Activated CD4-positive, alpha-beta memory T cell treated with anti-CD3 and anti-CD28 coated beads for 36 hours (primary cell): ENCODE results near the gene GRHL1. TPM values are rescaled to one million over a fixed set of nuclear protein-coding genes. Genes with fewer than 3 reads are reported as not detected.
A peak's percentile ranks its signal among the peaks of the same experiment; 100 is the strongest.

Source experiments
- CTCF ChIA-PET: fragments of 350-600 bp; sonication (Branson Sonifier 250); formaldehyde crosslinking; loops from one replicate; lab custom pipeline; 2021; ENCODE audit warnings: antibody characterized with exemption, inconsistent platforms; lab: Charles Lee
- POLR2A ChIA-PET: fragments of 350-600 bp; sonication (Branson Sonifier 250); formaldehyde crosslinking; loops from one replicate; lab custom pipeline; 2021; ENCODE audit warnings: antibody characterized with exemption; lab: Charles Lee
- DNase-seq: peaks from one replicate; pipeline ENCODE4 v3.0.0-alpha.2; 2020
- H3K27ac Mint-ChIP-seq: one replicate; pipeline ENCODE4 v1.8.0; 2021; ENCODE audit warnings: mixed read lengths
- H3K27me3 Mint-ChIP-seq: one replicate; pipeline ENCODE4 v1.8.0; 2021; ENCODE audit warnings: mixed read lengths
- H3K36me3 Mint-ChIP-seq: one replicate; pipeline ENCODE4 v1.8.0; 2021; ENCODE audit warnings: mixed read lengths
- H3K4me1 Mint-ChIP-seq: one replicate; pipeline ENCODE4 v1.8.0; 2021; ENCODE audit warnings: low read depth, mixed read lengths
- H3K4me3 Mint-ChIP-seq: one replicate; pipeline ENCODE4 v1.8.0; 2021; ENCODE audit warnings: mild to moderate bottlenecking, mixed read lengths
- H3K9me3 Mint-ChIP-seq: one replicate; pipeline ENCODE4 v1.8.0; 2021; ENCODE audit warnings: mixed read lengths
- intact Hi-C: fragments of 100-400 bp; cut with micrococcal nuclease; formaldehyde crosslinking; loops from one replicate; pipeline ENCODE4 v1.15.1; 2023
- total RNA-seq, 2 experiments: library from RNA; stranded (reverse); gene quantifications; one replicate each; pipeline ENCODE4 v1.2.3, GENCODE V29; 2021

The GRHL1 gene
- total RNA-seq, 2 experiments from 2014 or later, result 1.00 to 1.1 TPM

DNA sequence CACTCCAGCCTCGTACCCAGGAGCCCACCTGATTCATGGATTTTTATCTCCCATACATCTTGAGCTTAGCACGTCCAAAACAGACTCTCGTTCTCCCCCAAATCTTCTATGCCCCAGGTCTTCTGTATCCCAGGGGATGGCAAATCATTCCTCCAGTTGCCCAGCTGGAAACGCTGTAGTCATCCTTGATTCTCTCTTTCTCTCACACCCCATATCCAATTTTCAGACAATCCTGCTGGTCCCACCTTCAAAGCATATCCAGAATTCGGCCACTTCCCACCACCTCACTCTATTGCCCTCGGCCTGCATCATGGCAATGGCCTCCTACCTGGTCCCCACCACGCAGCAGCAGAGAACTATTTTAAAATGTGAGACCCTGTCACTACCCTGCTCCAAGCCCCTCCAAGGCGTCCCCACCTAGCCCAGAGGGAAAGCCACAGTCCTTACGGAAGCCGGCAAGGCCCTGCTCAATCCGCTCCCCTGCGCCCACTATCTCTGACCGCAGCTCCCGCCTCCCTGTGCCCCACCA lies 1.4 kb upstream of the GRHL1 start:
- peak overlapping the region; percentile 2 for H3K27ac Mint-ChIP-seq
- peak overlapping the region; percentile 73 for H3K4me3 Mint-ChIP-seq
- peaks cover 40% of the 10 kb centered on the region for H3K27me3 Mint-ChIP-seq
- DNase-seq, result no peak
- CTCF ChIA-PET, result interaction anchor here (1.5 kb wide), 1 partner anchor 34 kb away, joined by 3 read pairs; no protein-coding TSS in a partner anchor
- POLR2A ChIA-PET, result no interaction called here
- peaks cover 5% of the 10 kb centered on the region for H3K4me1 Mint-ChIP-seq
- H3K36me3 Mint-ChIP-seq, result no peaks in the 10 kb centered on the region
- H3K9me3 Mint-ChIP-seq, result no peaks in the 10 kb centered on the region
- intact Hi-C loops, result loop anchor here (2.0 to 5.0 kb wide), 2 partner anchors 105 to 138 kb away; no protein-coding TSS in a partner anchor

GRCh38 chr2:9950521-9951271 lies 797 bp upstream of the GRHL1 start:
- ChIA-PET CTCF (interaction anchor here (1.5 kb wide), 1 partner anchor 33 kb away, joined by 3 read pairs; no protein-coding TSS in a partner anchor), POLR2A (no interaction called here)
- DNase-seq, result peak; percentile 56
- peak overlapping the region; percentile 73 for H3K4me3 Mint-ChIP-seq
- H3K27me3 Mint-ChIP-seq, result peaks cover 37% of the 10 kb centered on the region
- H3K36me3 Mint-ChIP-seq, result no peaks in the 10 kb centered on the region
- intact Hi-C loops, result loop anchor here (1.0 to 5.0 kb wide), 3 partner anchors 94 to 138 kb away; no protein-coding TSS in a partner anchor
- H3K4me1 Mint-ChIP-seq, result peaks cover 5% of the 10 kb centered on the region
- no peak overlapping the region for H3K27ac Mint-ChIP-seq
- H3K9me3 Mint-ChIP-seq, result no peaks in the 10 kb centered on the region

GRCh38 chr2:9951272-9951521 lies 296 bp upstream of the GRHL1 start:
- CTCF ChIA-PET, result interaction anchor here (1.5 kb wide), 1 partner anchor 33 kb away, joined by 3 read pairs; no protein-coding TSS in a partner anchor
- POLR2A ChIA-PET, result interaction anchor here (0.6 kb wide), 1 partner anchor 14 kb away, joined by 3 read pairs; no protein-coding TSS in a partner anchor
- no peaks in the 10 kb centered on the region for H3K9me3 Mint-ChIP-seq
- peaks cover 5% of the 10 kb centered on the region for H3K4me1 Mint-ChIP-seq
- intact Hi-C loops, result loop anchor here (1.0 to 5.0 kb wide), 3 partner anchors 93 to 139 kb away; no protein-coding TSS in a partner anchor
- no peaks in the 10 kb centered on the region for H3K36me3 Mint-ChIP-seq
- no peak for DNase-seq
- peaks cover 32% of the 10 kb centered on the region for H3K27me3 Mint-ChIP-seq
- peak overlapping the region; percentile 62 for H3K4me3 Mint-ChIP-seq
- no peak overlapping the region for H3K27ac Mint-ChIP-seq

DNA sequence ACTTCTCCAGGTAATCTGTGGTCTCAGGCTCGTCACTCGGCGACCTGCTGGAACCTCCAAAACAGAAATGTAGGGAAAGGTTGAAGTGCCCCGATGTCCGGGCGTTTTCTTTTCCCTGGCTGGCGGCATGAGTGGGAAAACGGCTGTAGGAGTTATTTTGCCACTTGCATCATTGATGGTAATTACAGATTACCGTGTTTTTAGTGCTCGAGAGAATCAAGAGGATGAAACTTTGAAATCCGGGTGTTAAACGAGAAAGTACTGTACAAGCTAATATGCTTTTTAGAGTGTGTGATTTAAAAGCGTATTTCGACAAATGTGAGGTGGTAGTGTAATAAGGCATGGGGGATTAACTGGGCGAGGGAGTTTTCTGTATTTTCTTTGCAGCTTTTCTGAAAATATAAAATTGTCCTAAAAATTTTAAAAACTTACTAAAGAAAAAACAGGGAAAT lies 819 bp downstream of the GRHL1 start:
- no peak overlapping the region for H3K27ac Mint-ChIP-seq
- no peaks in the 10 kb centered on the region for H3K36me3 Mint-ChIP-seq
- peaks cover 5% of the 10 kb centered on the region for H3K4me1 Mint-ChIP-seq
- intact Hi-C loops, result loop anchor here (5.0 kb wide), 1 partner anchor 140 kb away; no protein-coding TSS in a partner anchor
- POLR2A ChIA-PET, result no interaction called here
- H3K9me3 Mint-ChIP-seq, result no peaks in the 10 kb centered on the region
- no peak for DNase-seq
- peaks cover 29% of the 10 kb centered on the region for H3K27me3 Mint-ChIP-seq
- H3K4me3 Mint-ChIP-seq, result peak overlapping the region; percentile 62
- CTCF ChIA-PET, result interaction anchor here (1.8 kb wide), 1 partner anchor 32 kb away, joined by 9 read pairs; no protein-coding TSS in a partner anchor

DNA sequence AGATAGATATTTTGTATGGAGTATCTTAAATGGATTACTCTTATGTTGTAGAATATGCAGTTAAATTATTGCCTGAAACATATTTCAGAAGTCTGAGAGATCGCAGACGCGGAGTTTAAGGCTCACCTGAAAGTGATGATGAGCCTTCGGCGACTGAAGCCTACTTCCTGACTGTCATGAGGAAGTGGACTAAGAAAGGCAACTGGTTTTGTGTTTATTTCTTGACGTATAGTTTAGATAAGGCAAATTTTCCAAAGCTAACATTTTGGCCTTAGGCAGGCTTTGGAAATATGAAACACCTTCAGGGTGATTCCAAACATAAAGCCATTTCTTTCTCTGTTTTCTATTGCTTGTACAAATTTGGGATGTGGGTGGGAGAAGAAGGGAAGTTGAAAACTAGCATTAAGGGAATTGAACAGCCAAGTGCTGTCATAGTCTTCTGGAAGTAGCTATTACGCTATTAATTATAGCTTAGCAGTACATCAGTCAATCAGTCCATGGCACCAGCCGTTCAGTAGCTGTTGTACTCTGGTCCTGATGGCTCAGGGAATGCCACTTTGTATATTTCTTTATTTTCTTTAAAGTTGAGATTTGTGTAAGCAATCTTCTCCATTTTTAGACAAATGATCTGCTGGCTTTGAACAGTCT lies 1.5 kb downstream of the GRHL1 start:
- ChIA-PET CTCF (interaction anchor here (0.7 to 1.8 kb wide), 3 partner anchors 31 to 154 kb away, joined by 3 to 9 read pairs (median 3); no protein-coding TSS in a partner anchor), POLR2A (no interaction called here)
- intact Hi-C loops, result loop anchor here (5.0 kb wide), 1 partner anchor 141 kb away; no protein-coding TSS in a partner anchor
- Mint-ChIP-seq H3K4me1 (peaks cover 5% of the 10 kb centered on the region), H3K9me3 (no peaks in the 10 kb centered on the region), H3K4me3 (peak overlapping the region; percentile 62), H3K27me3 (peaks cover 29% of the 10 kb centered on the region), H3K36me3 (no peaks in the 10 kb centered on the region), H3K27ac (no peak overlapping the region)
- no peak for DNase-seq

- Mint-ChIP-seq H3K4me1 (peaks cover 5% of the 10 kb centered on the region), H3K9me3 (no peaks in the 10 kb centered on the region), H3K36me3 (no peaks in the 10 kb centered on the region), H3K27me3 (peaks cover 29% of the 10 kb centered on the region), H3K27ac (no peak overlapping the region), H3K4me3 (no peak overlapping the region)
- ChIA-PET POLR2A (no interaction called here), CTCF (no interaction called here)
- DNase-seq, result no peak
- intact Hi-C loops, result loop anchor here (5.0 kb wide), 1 partner anchor 142 kb away; no protein-coding TSS in a partner anchor
Measured at GRCh38 chr2:9954136-9954535, 2.6 kb downstream of the GRHL1 start.

DNA sequence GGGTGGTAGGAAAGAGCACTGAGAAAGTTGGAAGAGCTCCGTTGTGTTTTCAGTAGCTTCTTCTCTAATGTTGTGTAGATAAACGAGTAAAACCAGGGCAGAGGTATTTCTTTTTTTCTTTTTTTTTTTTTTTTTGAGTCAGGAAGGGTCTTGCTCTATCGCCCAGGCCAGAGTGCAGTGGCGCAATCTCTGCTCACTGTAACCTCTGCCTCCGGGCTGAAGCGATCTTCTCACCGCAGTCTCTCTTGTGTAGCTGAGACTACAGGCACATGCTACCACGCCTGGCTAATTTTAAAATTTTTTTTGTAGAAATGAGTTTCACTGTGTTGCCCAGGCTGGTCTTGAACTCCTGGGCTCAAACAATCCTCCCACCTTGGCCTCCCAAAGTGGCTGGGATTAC lies 6.6 kb downstream of the GRHL1 start:
- ChIA-PET POLR2A (interaction anchor here (0.6 kb wide), 1 partner anchor 837 kb away, joined by 4 read pairs; no protein-coding TSS in a partner anchor), CTCF (interaction anchor here (1.0 to 1.2 kb wide), 2 partner anchors 26 to 144 kb away, joined by 3 to 5 read pairs; no protein-coding TSS in a partner anchor)
- Mint-ChIP-seq H3K27ac (no peak overlapping the region), H3K4me1 (no peaks in the 10 kb centered on the region), H3K36me3 (no peaks in the 10 kb centered on the region), H3K4me3 (no peak overlapping the region), H3K27me3 (peaks cover 13% of the 10 kb centered on the region), H3K9me3 (no peaks in the 10 kb centered on the region)
- DNase-seq, result no peak
- intact Hi-C loops, result no loop called here

DNA sequence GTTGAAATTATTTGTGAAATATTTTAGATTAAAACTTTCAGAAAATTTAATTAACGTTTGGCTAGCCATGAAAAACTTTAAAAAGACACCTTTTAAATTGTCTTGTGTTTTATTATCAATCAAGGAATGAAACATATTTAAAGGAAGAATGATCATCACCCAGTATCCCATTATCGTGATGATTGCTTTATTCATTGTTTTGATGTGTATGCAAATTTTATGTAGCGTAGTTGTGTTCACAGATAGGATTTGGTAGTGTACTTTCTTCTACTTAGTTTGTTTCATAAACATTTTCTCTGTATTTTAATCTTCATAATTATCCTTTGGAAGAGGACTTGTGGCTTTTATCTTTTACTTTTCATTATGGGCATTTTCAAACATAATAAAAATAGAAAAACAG lies 7.8 kb downstream of the GRHL1 start:
- Mint-ChIP-seq H3K9me3 (no peaks in the 10 kb centered on the region), H3K4me1 (no peaks in the 10 kb centered on the region), H3K4me3 (no peak overlapping the region), H3K27me3 (peaks cover 7% of the 10 kb centered on the region), H3K27ac (no peak overlapping the region), H3K36me3 (no peaks in the 10 kb centered on the region)
- POLR2A ChIA-PET, result no interaction called here
- DNase-seq, result no peak
- intact Hi-C loops, result no loop called here
- CTCF ChIA-PET, result no interaction called here

DNA sequence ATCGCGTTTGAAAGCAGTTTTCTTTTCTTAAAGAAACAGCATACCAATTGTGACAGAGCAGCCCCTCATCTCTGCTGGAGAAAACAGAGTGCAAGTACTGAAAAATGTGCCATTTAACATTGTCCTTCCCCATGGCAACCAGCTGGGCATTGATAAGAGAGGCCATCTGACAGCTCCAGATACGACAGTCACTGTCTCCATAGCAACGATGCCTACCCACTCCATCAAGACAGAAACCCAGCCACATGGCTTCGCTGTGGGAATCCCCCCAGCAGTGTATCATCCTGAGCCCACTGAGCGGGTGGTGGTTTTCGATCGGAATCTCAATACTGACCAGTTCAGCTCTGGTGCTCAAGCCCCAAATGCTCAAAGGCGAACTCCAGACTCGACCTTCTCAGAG lies 9.5 kb downstream of the GRHL1 start:
- ChIA-PET POLR2A (no interaction called here), CTCF (interaction anchor here (1.0 to 12.0 kb wide), 3 partner anchors 23 to 148 kb away, joined by 3 to 100 read pairs (median 5); no protein-coding TSS in a partner anchor)
- Mint-ChIP-seq H3K4me1 (peaks cover 13% of the 10 kb centered on the region), H3K4me3 (no peak overlapping the region), H3K9me3 (no peaks in the 10 kb centered on the region), H3K27me3 (peaks cover 2% of the 10 kb centered on the region), H3K36me3 (no peaks in the 10 kb centered on the region), H3K27ac (no peak overlapping the region)
- DNase-seq, result no peak
- intact Hi-C loops, result no loop called here

GRCh38 chr2:9964334-9964980 lies 13.0 kb downstream of the GRHL1 start:
- ChIA-PET CTCF (interaction anchor here (0.7 to 12.0 kb wide), 5 partner anchors 14 to 165 kb away, joined by 3 to 100 read pairs (median 4); no protein-coding TSS in a partner anchor), POLR2A (interaction anchor here (0.5 to 1.0 kb wide), 2 partner anchors 13 to 15 kb away, joined by 3 read pairs; partner anchors contain the start of gene GRHL1)
- intact Hi-C loops, result no loop called here
- peaks cover 2% of the 10 kb centered on the region for H3K27me3 Mint-ChIP-seq
- no peak for DNase-seq
- peak overlapping the region; percentile 35 for H3K27ac Mint-ChIP-seq
- no peaks in the 10 kb centered on the region for H3K9me3 Mint-ChIP-seq
- H3K36me3 Mint-ChIP-seq, result no peaks in the 10 kb centered on the region
- peaks cover 19% of the 10 kb centered on the region for H3K4me1 Mint-ChIP-seq
- H3K4me3 Mint-ChIP-seq, result no peak overlapping the region

DNA sequence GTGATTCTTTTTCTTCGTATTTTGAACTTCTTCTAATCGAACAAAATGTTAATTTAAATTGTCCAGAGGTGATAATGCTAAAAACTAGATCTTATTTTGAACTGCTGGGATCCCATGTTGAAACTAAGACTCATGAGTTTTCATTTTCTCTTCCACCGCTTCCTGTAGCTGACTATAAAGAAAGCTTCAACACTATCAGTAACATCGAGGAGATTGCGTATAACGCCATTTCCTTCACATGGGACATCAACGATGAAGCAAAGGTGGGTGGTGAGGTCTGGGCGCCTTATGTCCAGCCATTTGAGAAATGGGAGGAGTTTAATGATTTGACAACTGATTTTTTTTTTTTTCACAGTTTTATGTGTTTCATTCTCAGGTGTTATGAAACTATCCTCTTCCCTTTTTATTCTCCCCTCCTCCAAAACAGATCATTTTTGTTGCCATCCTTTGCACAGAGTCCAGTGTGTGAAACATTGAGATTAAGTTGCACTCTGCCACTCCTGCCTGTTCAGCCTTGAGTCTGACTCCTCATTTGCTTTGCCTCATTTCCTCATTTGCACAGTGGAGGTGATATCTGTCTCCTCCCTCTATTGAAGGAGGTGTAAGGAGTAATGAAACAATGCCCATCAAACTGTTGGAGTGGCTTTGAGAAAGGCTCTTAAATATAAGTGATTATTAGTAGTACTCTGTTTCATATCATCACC lies 13.8 kb downstream of the GRHL1 start:
- Mint-ChIP-seq H3K27me3 (peaks cover 2% of the 10 kb centered on the region), H3K9me3 (no peaks in the 10 kb centered on the region), H3K4me1 (peaks cover 19% of the 10 kb centered on the region), H3K36me3 (no peaks in the 10 kb centered on the region), H3K4me3 (peak overlapping the region; percentile 21), H3K27ac (peak overlapping the region; percentile 35)
- ChIA-PET POLR2A (interaction anchor here (0.5 to 1.0 kb wide), 2 partner anchors 14 to 15 kb away, joined by 3 read pairs; partner anchors contain the start of gene GRHL1), CTCF (interaction anchor here (0.7 to 12.0 kb wide), 5 partner anchors 13 to 166 kb away, joined by 3 to 100 read pairs (median 4); no protein-coding TSS in a partner anchor)
- intact Hi-C loops, result no loop called here
- no peak for DNase-seq
